Measurements from ENCODE around the gene JAK1. TPM values are rescaled to one million over a fixed set of nuclear protein-coding genes. Genes with fewer than 3 reads are reported as not detected.

JAK1 gene
- total and polyA plus RNA-seq, 2 donors (not counting 3 experiments of a cell fraction or from before 2014, with no cell fraction given): 68.8 to 177 TPM

GRCh38 chr1:64843675-64844074, 122.7 kb downstream of the JAK1 start:
- Histone ChIP-seq H3K79me2 (ENCODE audit: control insufficient read depth, insufficient read depth, low read length) (no peaks in the 10 kb centered on the region), H3K27me3 (ENCODE audit: control insufficient read depth in 2 of 2, insufficient read depth in 2 of 2, low read length in 2 of 2) (no peaks in the 10 kb centered on the region), H2AFZ (ENCODE audit: low read depth, low read length) (no peak overlapping the region), H3K9me3 (replicated peaks; ENCODE audit: control insufficient read depth, insufficient read depth, low read length) (no peaks in the 10 kb centered on the region), H3K9ac (replicated peaks; ENCODE audit: extremely low read depth, insufficient read depth, low read length) (no peak overlapping the region), H3K4me1 (ENCODE audit: control insufficient read depth, extremely low read depth, insufficient read depth, low read length) (peaks cover 21% of the 10 kb centered on the region), H3K36me3 (ENCODE audit: control insufficient read depth in 2 of 2, extremely low read depth in 1 of 2, insufficient read depth in 2 of 2, low read length in 2 of 2) (peaks cover 0 to 56% of the 10 kb centered on the region in 2 experiments), H3K4me3 (replicated peaks in 1 of 3; ENCODE audit: insufficient read depth in 1 of 3, low read depth in 1 of 3, low read length in 3 of 3) (no peak overlapping the region), H3K27ac (ENCODE audit: insufficient read depth, low read depth, low read length) (no peak overlapping the region), H3K9me1 (replicated peaks; ENCODE audit: control insufficient read depth, extremely low read depth, insufficient read depth, low read length) (no peaks in the 10 kb centered on the region), H3K4me2 (ENCODE audit: insufficient read depth, low read length) (no peak overlapping the region), H4K20me1 (replicated peaks; ENCODE audit: control insufficient read depth, extremely low read depth, insufficient read depth, low read length) (no peaks in the 10 kb centered on the region)
- BruUV-seq (replicated peaks): no TSS peak
- POLR2A ChIA-PET: no interaction called here
- DNase-seq (ENCODE audit: low read depth, low spot score) (no peak), FAIRE-seq (no peak)
- CTCF ChIA-PET: no interaction called here
- intact Hi-C loops (cut with micrococcal nuclease) (no loop called here), dilution Hi-C loops (cut with MboI; ENCODE audit: extremely low pct_ligation_motif_present, low sequenced_read_pairs) (no loop called here)
- TF ChIP-seq JUN (IDR thresholded peaks at IDR 0.05; ENCODE audit: borderline replicate concordance, insufficient read depth, insufficient read length, low read depth): no peak
- TF ChIP-seq EZH2 (IDR thresholded peaks at IDR 0.05; ENCODE audit: borderline replicate concordance, low read depth, low read length, severe bottlenecking): no peak
- TF ChIP-seq GATA2 (IDR thresholded peaks at IDR 0.05; ENCODE audit: insufficient read depth, insufficient read length, low read depth, low read length): no peak
- TF ChIP-seq MYC (IDR thresholded peaks at IDR 0.05; ENCODE audit: low read depth, low read length): no peak

- no peaks in the 10 kb centered on the region for H3K9me3 ChIP-seq (replicated peaks; ENCODE audit: control insufficient read depth, insufficient read depth, low read length)
- H3K4me1 ChIP-seq (ENCODE audit: control insufficient read depth, extremely low read depth, insufficient read depth, low read length): peaks cover 33% of the 10 kb centered on the region
- no peaks in the 10 kb centered on the region for H3K79me2 ChIP-seq (ENCODE audit: control insufficient read depth, insufficient read depth, low read length)
- FAIRE-seq (no peak), DNase-seq (ENCODE audit: low read depth, low spot score) (no peak)
- no peaks in the 10 kb centered on the region for H3K27me3 ChIP-seq (ENCODE audit: control insufficient read depth in 2 of 2, insufficient read depth in 2 of 2, low read length in 2 of 2)
- no peak overlapping the region for H3K9ac ChIP-seq (replicated peaks; ENCODE audit: extremely low read depth, insufficient read depth, low read length)
- no peak overlapping the region for H3K4me2 ChIP-seq (ENCODE audit: insufficient read depth, low read length)
- no peaks in the 10 kb centered on the region for H4K20me1 ChIP-seq (replicated peaks; ENCODE audit: control insufficient read depth, extremely low read depth, insufficient read depth, low read length)
- dilution Hi-C loops (cut with MboI; ENCODE audit: extremely low pct_ligation_motif_present, low sequenced_read_pairs) (no loop called here), intact Hi-C loops (cut with micrococcal nuclease) (no loop called here)
- ChIA-PET CTCF (no interaction called here), POLR2A (no interaction called here)
- no peak overlapping the region for H3K4me3 ChIP-seq (replicated peaks in 1 of 3; ENCODE audit: insufficient read depth in 1 of 3, low read depth in 1 of 3, low read length in 3 of 3)
- no TSS peak for BruUV-seq (replicated peaks)
- no peak overlapping the region for H2AFZ ChIP-seq (ENCODE audit: low read depth, low read length)
- H3K27ac ChIP-seq (ENCODE audit: insufficient read depth, low read depth, low read length): no peak overlapping the region
- peaks cover 3 to 46% of the 10 kb centered on the region in 2 experiments for H3K36me3 ChIP-seq (ENCODE audit: control insufficient read depth in 2 of 2, extremely low read depth in 1 of 2, insufficient read depth in 2 of 2, low read length in 2 of 2)
- H3K9me1 ChIP-seq (replicated peaks; ENCODE audit: control insufficient read depth, extremely low read depth, insufficient read depth, low read length): no peaks in the 10 kb centered on the region
- TF ChIP-seq POLR2AphosphoS5 (IDR thresholded peaks at IDR 0.05; ENCODE audit: insufficient read depth, low read depth, low read length): no peak
- TF ChIP-seq EZH2 (IDR thresholded peaks at IDR 0.05; ENCODE audit: borderline replicate concordance, low read depth, low read length, severe bottlenecking): no peak
- TF ChIP-seq CTCF (IDR thresholded peaks at IDR 0.05; ENCODE audit: extremely low read depth in 1 of 2, insufficient read depth in 1 of 2, low read depth in 1 of 2, low read length in 2 of 2): no peak
- TF ChIP-seq FOS (IDR thresholded peaks at IDR 0.05; ENCODE audit: borderline replicate concordance, insufficient read depth, low read length): no peak
- TF ChIP-seq MYC (IDR thresholded peaks at IDR 0.05; ENCODE audit: low read depth, low read length): no peak
- no peak for TF ChIP-seq MAX (IDR thresholded peaks at IDR 0.05; ENCODE audit: insufficient read depth, insufficient read length)
- TF ChIP-seq GATA2 (IDR thresholded peaks at IDR 0.05; ENCODE audit: insufficient read depth, insufficient read length, low read depth, low read length): no peak
- no peak for TF ChIP-seq POLR2A (IDR thresholded peaks at IDR 0.05; ENCODE audit: low read depth, low read length)
- TF ChIP-seq JUN (IDR thresholded peaks at IDR 0.05; ENCODE audit: borderline replicate concordance, insufficient read depth, insufficient read length, low read depth): no peak
Observed at GRCh38 chr1:64842224-64842623, 124.1 kb downstream of the JAK1 start.

All from endothelial cell of umbilical vein (primary cell).